Skeletal muscle satellite cell (primary cell): Measurements from ENCODE around the gene CHST11.

Source experiments
- H3K27me3 ChIP-seq: 2 replicates; pipeline ENCODE4 v1.7.0; 2013; ENCODE audit warnings: low read length; ENCODE audit not compliant: control insufficient read depth, insufficient read depth
- H3K36me3 ChIP-seq: 2 replicates; pipeline ENCODE4 v1.7.0; 2013; ENCODE audit warnings: mild to moderate bottlenecking, control low read depth, low read length; ENCODE audit not compliant: insufficient read depth
- H3K4me1 ChIP-seq: 2 replicates; pipeline ENCODE4 v1.7.0; 2013; ENCODE audit warnings: low read length; ENCODE audit not compliant: control insufficient read depth, insufficient read depth
- H3K4me2 ChIP-seq: 2 replicates; pipeline ENCODE4 v1.7.0; 2013; ENCODE audit warnings: mild to moderate bottlenecking, low read length
- H3K4me3 ChIP-seq: 2 replicates; pipeline ENCODE4 v1.7.0; 2013; ENCODE audit warnings: low read length
- H3K9ac ChIP-seq: 2 replicates; pipeline ENCODE4 v1.7.0; 2013; ENCODE audit warnings: mild to moderate bottlenecking, low read depth, low read length, moderate library complexity
- H3K9me3 ChIP-seq: replicated peaks from 2 replicates; pipeline ENCODE4 v1.7.0; 2013; ENCODE audit warnings: mild to moderate bottlenecking, control low read depth, low read length

CHST11 gene

GRCh38 chr12:104684884-104685283 is 228.1 kb downstream of the CHST11 start:
- no peak overlapping the region for H3K9ac ChIP-seq
- no peaks in the 10 kb centered on the region for H3K27me3 ChIP-seq
- no peaks in the 10 kb centered on the region for H3K36me3 ChIP-seq
- H3K9me3 ChIP-seq, result no peaks in the 10 kb centered on the region
- H3K4me1 ChIP-seq, result peaks cover 8% of the 10 kb centered on the region
- H3K4me2 ChIP-seq, result no peak overlapping the region
- no peak overlapping the region for H3K4me3 ChIP-seq

DNA sequence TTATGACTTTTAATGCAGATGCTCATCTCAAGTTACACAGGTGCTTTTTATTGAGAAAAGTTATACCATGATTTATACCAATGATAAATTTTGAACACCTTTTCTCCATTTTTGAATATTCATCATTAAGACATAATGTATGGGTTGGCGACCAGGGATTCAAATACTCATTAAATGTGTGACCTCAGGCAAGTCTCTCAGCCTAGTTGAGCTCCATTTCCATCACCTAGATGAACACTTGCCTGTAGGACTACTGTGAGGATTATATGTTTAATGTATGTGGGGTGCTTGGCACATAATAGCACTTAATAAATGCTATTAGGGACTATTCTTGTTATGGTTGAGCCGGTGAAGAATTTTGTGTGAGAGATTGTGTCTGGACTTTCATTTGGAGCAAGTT is 228.6 kb downstream of the CHST11 start:
- Histone ChIP-seq H3K4me1 (peaks cover 8% of the 10 kb centered on the region), H3K9me3 (no peaks in the 10 kb centered on the region), H3K9ac (no peak overlapping the region), H3K36me3 (no peaks in the 10 kb centered on the region), H3K27me3 (no peaks in the 10 kb centered on the region), H3K4me3 (no peak overlapping the region), H3K4me2 (no peak overlapping the region)

DNA sequence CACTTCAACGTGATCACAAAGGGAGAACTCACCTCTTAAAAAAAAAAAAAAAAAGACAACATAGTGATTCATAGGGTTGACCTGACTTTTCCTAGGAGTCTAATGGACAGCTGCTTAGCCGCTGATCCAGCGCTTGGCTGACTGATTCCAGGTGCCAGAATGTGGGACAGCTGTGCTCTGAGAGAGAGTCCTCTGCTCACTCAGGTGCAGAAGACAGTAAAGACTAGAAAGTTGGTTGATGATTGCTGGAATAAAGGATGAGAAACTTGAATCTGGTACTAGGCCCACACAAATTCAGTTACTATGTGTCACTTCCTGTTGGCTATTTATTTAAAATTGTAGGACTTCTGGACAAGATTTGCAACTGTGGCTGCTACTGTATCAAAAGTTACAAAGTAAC is 229.4 kb downstream of the CHST11 start:
- Histone ChIP-seq H3K9me3 (no peaks in the 10 kb centered on the region), H3K9ac (no peak overlapping the region), H3K27me3 (no peaks in the 10 kb centered on the region), H3K4me2 (no peak overlapping the region), H3K36me3 (no peaks in the 10 kb centered on the region), H3K4me3 (no peak overlapping the region), H3K4me1 (peaks cover 8% of the 10 kb centered on the region)

DNA sequence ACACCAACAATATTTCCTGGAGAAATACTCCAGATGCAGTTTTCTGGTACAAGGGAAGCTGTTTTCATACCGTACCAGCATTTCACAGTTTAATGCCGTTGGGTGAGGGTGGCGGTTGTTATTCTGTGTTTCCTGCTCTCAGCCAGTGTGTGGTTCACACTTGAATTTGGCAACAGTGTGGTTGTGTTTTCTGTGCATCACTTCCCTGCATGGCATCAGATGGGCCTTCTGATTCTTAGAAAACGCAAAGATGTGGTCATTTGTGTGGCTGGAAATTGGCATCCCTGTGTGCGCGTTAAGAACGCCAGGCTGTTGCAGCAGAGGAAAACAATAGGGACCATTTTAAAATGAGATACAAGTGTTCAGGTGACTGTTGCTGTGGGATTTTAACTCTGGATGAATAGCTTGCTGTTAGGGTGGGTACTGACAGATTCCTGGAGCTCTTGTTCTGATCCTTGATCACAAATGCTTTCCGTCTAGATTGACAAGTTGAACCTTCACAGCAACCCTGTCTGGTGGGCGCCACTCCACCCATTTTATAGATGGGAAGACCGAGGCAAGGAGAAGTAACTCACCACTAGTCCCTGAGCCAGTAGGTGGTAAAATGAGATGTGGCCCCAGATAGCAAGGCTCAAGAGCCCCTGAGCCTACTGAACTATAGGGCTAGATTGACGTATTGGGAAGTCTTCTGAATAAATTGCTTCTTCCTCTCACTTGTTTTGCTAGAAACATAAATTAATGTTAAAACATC is 231.2 kb downstream of the CHST11 start:
- Histone ChIP-seq H3K36me3 (no peaks in the 10 kb centered on the region), H3K9ac (no peak overlapping the region), H3K4me1 (peaks cover 8% of the 10 kb centered on the region), H3K9me3 (no peaks in the 10 kb centered on the region), H3K4me3 (no peak overlapping the region), H3K27me3 (no peaks in the 10 kb centered on the region), H3K4me2 (no peak overlapping the region)

DNA sequence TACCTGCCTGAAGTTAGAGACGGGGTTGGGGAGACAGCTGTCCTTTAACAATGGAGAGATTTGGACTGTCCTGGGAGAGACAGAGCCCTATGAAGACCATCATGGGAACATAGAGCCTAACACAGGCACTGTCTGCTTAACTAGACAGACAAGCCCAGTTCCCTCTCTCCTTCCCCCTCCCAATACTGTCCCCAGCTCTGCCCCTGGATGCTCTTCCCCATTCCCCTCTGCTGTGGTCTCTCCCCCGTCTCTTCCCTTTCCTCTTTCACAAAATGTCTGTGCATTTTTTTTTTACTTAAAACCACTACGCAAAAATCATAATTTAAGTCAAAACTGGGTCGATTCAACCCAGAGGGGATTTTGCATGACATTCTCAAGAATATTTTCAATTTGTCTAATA is 232.9 kb downstream of the CHST11 start:
- peaks cover 8% of the 10 kb centered on the region for H3K4me1 ChIP-seq
- H3K4me3 ChIP-seq, result no peak overlapping the region
- H3K9ac ChIP-seq, result no peak overlapping the region
- no peaks in the 10 kb centered on the region for H3K9me3 ChIP-seq
- no peaks in the 10 kb centered on the region for H3K36me3 ChIP-seq
- H3K27me3 ChIP-seq, result no peaks in the 10 kb centered on the region
- H3K4me2 ChIP-seq, result no peak overlapping the region

DNA sequence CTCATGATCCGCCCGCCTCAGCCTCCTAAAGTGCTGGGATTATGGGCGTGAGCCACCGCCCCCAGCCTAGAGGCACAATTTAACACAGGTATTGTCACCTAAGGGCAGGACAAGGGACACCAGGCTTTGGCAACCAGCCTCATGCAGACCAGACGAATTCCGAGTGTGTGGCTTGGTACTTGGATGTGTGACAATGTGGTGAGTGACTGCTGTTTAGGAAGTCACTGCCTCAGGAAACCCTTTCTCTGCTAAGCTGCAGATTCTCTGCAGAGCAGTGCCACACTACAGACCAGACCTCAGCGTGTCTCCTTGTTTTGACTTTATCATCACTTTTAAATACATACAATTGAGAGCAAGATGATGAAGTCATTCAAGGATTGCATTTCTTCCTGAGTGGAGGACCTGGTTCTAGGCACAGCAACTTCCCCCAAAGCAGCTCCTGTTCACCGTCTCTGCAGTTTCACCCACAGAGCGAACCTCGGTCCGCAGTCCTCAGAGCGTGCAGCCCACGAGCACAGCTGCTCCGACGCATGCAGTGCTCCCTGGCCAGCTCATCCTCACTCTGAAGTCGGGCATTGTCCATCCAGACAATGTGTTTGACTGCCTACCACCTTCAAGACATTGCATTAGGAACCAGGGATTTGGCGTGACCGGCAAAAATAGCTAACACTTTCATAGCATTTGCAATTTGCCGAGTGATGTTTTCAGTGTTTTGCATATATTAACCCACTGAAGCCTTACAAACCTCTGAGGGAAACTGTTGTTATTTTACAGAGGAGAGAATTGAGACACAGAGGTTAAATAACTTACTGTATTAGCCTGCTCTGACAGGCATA is 235.2 kb downstream of the CHST11 start:
- H3K4me3 ChIP-seq, result no peak overlapping the region
- no peak overlapping the region for H3K9ac ChIP-seq
- no peaks in the 10 kb centered on the region for H3K36me3 ChIP-seq
- no peaks in the 10 kb centered on the region for H3K9me3 ChIP-seq
- no peaks in the 10 kb centered on the region for H3K27me3 ChIP-seq
- H3K4me1 ChIP-seq, result peaks cover 15% of the 10 kb centered on the region
- no peak overlapping the region for H3K4me2 ChIP-seq

DNA sequence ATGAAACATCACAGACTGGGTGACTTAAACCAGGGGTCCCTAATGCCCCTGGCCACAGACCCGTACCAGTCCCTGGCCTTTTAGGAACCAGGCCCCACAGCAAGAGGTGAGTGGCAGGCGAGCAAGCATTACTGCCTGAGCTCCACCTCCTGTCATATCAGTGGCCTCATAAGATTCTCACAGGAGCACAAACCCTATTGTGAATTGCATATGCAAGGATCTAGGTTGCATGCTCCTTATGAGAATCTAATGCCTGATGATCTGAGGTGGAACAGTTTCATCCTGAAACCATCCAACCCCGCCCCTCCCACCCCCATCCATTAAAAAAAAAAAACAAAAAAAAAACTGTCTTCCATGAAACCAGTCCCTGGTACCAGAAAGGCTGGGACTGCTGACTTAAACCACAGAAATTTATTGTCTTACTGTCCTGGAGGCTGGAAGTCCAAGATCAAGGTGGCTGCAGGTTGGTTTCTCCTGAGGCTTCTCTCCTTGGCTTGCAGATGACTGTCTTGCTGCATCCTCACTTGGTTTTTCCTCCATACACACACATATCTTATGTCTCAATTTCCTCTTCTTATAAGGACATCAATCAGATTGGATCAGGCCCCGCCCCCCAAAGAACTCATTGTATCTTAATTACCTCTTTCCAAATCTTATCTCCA is 235.9 kb downstream of the CHST11 start:
- Histone ChIP-seq H3K4me2 (no peak overlapping the region), H3K27me3 (no peaks in the 10 kb centered on the region), H3K4me3 (no peak overlapping the region), H3K4me1 (peaks cover 15% of the 10 kb centered on the region), H3K9ac (no peak overlapping the region), H3K9me3 (no peaks in the 10 kb centered on the region), H3K36me3 (no peaks in the 10 kb centered on the region)

GRCh38 chr12:104693493-104693892 is 236.7 kb downstream of the CHST11 start:
- no peaks in the 10 kb centered on the region for H3K36me3 ChIP-seq
- no peak overlapping the region for H3K4me2 ChIP-seq
- H3K9ac ChIP-seq, result no peak overlapping the region
- no peak overlapping the region for H3K4me3 ChIP-seq
- peaks cover 15% of the 10 kb centered on the region for H3K4me1 ChIP-seq
- no peaks in the 10 kb centered on the region for H3K9me3 ChIP-seq
- H3K27me3 ChIP-seq, result no peaks in the 10 kb centered on the region

DNA sequence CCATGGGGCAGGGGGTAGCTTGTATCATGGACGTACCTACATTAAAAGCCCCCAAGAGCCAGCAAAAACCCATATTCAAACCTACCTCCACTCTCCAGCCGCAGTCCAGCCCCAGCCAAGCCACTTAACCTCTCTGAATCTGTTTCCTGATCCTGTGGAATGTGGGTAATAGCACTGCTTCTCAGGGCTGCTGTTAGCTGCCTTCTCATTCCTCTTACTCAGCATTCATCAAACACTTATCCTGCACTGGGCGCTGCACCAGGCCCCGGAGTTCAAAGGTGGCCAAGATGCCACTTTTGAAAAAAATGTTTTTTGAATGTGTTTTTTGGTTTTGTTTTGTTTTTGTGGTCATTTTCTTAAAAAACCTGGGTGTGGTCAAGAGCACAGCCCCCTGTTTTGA is 237.4 kb downstream of the CHST11 start:
- Histone ChIP-seq H3K4me3 (no peak overlapping the region), H3K4me2 (no peak overlapping the region), H3K9ac (no peak overlapping the region), H3K9me3 (no peaks in the 10 kb centered on the region), H3K36me3 (no peaks in the 10 kb centered on the region), H3K27me3 (no peaks in the 10 kb centered on the region), H3K4me1 (peaks cover 18% of the 10 kb centered on the region)

DNA sequence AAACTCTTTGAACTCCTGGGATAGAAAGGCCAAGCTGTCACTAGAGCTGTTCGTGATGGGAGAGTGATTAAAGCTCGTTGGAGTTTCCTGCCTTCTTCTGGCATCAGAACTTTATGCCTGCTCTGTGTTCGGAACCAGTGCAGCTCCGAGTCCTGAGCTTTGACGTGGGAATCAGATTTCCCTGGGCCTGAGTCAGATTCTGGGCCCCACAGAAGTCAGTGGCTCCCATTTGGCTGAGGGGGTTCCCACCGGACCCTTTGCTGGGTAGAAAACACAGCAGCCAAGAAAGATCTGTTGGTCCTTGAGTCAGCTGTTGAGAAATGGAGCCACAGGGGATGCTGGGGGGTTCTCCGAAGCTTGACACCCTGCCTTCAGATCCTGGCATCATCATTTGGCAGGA is 238.0 kb downstream of the CHST11 start:
- Histone ChIP-seq H3K4me1 (peaks cover 24% of the 10 kb centered on the region), H3K9me3 (no peaks in the 10 kb centered on the region)

GRCh38 chr12:104695453-104696148 is 238.9 kb downstream of the CHST11 start:
- peak overlapping the region; percentile 29 for H3K9ac ChIP-seq
- no peaks in the 10 kb centered on the region for H3K9me3 ChIP-seq
- peak overlapping the region; percentile 66 for H3K4me2 ChIP-seq
- H3K36me3 ChIP-seq, result no peaks in the 10 kb centered on the region
- peak overlapping the region; percentile 26 for H3K4me3 ChIP-seq
- no peaks in the 10 kb centered on the region for H3K27me3 ChIP-seq
- H3K4me1 ChIP-seq, result peaks cover 24% of the 10 kb centered on the region

More for the DNA sequence above, 238.0 kb downstream of the CHST11 start:
- Histone ChIP-seq H3K9ac (no peak overlapping the region), H3K36me3 (no peaks in the 10 kb centered on the region), H3K27me3 (no peaks in the 10 kb centered on the region), H3K4me2 (no peak overlapping the region), H3K4me3 (no peak overlapping the region)
